Glutamatergic neuron (in vitro differentiated cells): ENCODE results near the gene KRT34. TPM values are rescaled to one million over a fixed set of nuclear protein-coding genes. Genes with fewer than 3 reads are reported as not detected.

Source experiments
- DNase-seq: peaks from one replicate; pipeline ENCODE4 v3.0.0; 2022
- H3K27ac Mint-ChIP-seq: one replicate; pipeline ENCODE4 v1.8.0; 2020; ENCODE audit warnings: mild to moderate bottlenecking, mixed read lengths, inconsistent platforms; ENCODE audit not compliant: unreplicated experiment
- H3K27me3 Mint-ChIP-seq: one replicate; pipeline ENCODE4 v1.8.0; 2020; ENCODE audit warnings: mild to moderate bottlenecking, moderate library complexity, mixed read lengths, inconsistent platforms; ENCODE audit not compliant: unreplicated experiment
- H3K36me3 Mint-ChIP-seq: one replicate; pipeline ENCODE4 v1.8.0; 2020; ENCODE audit warnings: mild to moderate bottlenecking, mixed read lengths, inconsistent platforms; ENCODE audit not compliant: unreplicated experiment
- H3K4me1 Mint-ChIP-seq: one replicate; pipeline ENCODE4 v1.8.0; 2020; ENCODE audit warnings: mild to moderate bottlenecking, low read depth, mixed read lengths, inconsistent platforms; ENCODE audit not compliant: unreplicated experiment
- H3K4me3 Mint-ChIP-seq: one replicate; pipeline ENCODE4 v1.8.0; 2020; ENCODE audit warnings: mild to moderate bottlenecking, mixed read lengths, inconsistent platforms; ENCODE audit not compliant: unreplicated experiment
- H3K9me3 Mint-ChIP-seq: one replicate; pipeline ENCODE4 v1.8.0; 2020; ENCODE audit warnings: mild to moderate bottlenecking, moderate library complexity, mixed read lengths, inconsistent platforms; ENCODE audit not compliant: unreplicated experiment
- CTCF ChIP-seq: fragments of 200-600 bp; sonication (generic); IDR thresholded peaks from one replicate; pipeline ENCODE4 v1.5.0; 2021; ENCODE audit not compliant: partially characterized antibody, unreplicated experiment
- total RNA-seq: library from RNA; stranded (reverse); fragmentation: NEBNext Ultra II Directional; extraction: Animal tissue kit (Norgen Biotek cat#: 25700); gene quantifications from one replicate; pipeline ENCODE4 v1.2.1, GENCODE V29; 2021; ENCODE audit not compliant: unreplicated experiment

The KRT34 gene
- total RNA-seq, 1 donor from 2014 or later, result not detected

DNA sequence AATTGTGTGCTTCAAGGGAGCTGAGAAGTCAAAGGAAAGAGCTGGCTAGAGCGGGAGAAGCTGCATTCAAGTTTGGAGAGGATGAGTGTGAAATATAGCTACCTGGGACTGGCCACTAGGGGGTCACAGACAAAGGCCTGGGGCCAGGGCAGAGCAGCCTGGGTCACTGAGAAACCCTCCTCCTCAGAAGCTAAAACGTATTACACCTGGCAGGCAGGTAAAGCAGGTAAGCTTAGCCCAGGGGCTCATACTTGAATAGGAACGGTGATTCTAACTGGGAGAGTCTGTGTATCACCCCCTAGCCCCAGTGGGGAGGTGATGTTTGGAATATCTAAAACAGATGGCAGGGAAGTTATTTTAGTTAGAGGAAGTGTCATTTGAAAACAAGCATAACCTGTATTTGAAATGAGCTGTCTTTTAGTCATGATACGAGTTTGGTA is 35.5 kb upstream of the KRT34 start:
- no peak overlapping the region for H3K27ac Mint-ChIP-seq
- TF ChIP-seq CTCF, result peak; percentile 17
- H3K36me3 Mint-ChIP-seq, result no peaks in the 10 kb centered on the region
- peaks cover 2% of the 10 kb centered on the region for H3K27me3 Mint-ChIP-seq
- H3K4me3 Mint-ChIP-seq, result no peak overlapping the region
- H3K4me1 Mint-ChIP-seq, result peaks cover 4% of the 10 kb centered on the region
- DNase-seq, result no peak
- H3K9me3 Mint-ChIP-seq, result no peaks in the 10 kb centered on the region

- Mint-ChIP-seq H3K27me3 (peaks cover 2% of the 10 kb centered on the region), H3K27ac (no peak overlapping the region), H3K4me3 (no peak overlapping the region), H3K36me3 (no peaks in the 10 kb centered on the region), H3K9me3 (no peaks in the 10 kb centered on the region), H3K4me1 (peaks cover 4% of the 10 kb centered on the region)
- no peak for TF ChIP-seq CTCF
- no peak for DNase-seq
These were observed 35.0 kb upstream of the KRT34 start for GRCh38 chr17:41417127-41417526.

- DNase-seq, result no peak
- Mint-ChIP-seq H3K27ac (no peak overlapping the region), H3K9me3 (no peaks in the 10 kb centered on the region), H3K27me3 (peaks cover 2% of the 10 kb centered on the region), H3K4me1 (peaks cover 4% of the 10 kb centered on the region), H3K36me3 (no peaks in the 10 kb centered on the region), H3K4me3 (no peak overlapping the region)
- no peak for TF ChIP-seq CTCF
These were observed 34.4 kb upstream of the KRT34 start for GRCh38 chr17:41416479-41416878.

DNA sequence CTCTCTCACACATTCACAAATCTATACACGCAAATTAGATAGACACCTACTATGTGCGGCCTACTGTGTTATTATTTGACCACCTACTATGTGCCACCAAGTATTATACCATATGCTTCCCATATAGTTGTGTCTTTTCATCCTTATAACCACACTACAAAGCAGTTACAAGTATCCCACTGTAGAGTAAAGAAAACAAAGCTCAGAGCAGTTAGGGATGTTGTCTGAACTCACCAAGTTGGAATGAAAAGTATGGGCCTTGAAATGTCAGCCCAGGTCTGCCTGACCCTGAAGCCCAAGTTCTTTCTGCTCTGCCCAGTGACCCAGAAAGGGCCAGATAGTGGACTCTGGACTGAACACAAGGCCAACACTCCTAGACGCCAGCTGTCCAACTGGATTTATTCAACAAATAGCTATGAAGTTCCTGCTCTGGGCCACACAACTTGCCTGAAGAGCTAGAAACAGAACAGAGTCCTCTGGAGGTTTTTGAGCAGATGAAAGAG is 33.8 kb upstream of the KRT34 start:
- Mint-ChIP-seq H3K4me3 (no peak overlapping the region), H3K27me3 (peaks cover 2% of the 10 kb centered on the region), H3K4me1 (peaks cover 4% of the 10 kb centered on the region), H3K36me3 (no peaks in the 10 kb centered on the region), H3K9me3 (no peaks in the 10 kb centered on the region), H3K27ac (no peak overlapping the region)
- no peak for DNase-seq
- no peak for TF ChIP-seq CTCF

GRCh38 chr17:41415411-41415810 is 33.3 kb upstream of the KRT34 start:
- Mint-ChIP-seq H3K27ac (no peak overlapping the region), H3K27me3 (peaks cover 2% of the 10 kb centered on the region), H3K9me3 (no peaks in the 10 kb centered on the region), H3K4me3 (no peak overlapping the region), H3K36me3 (no peaks in the 10 kb centered on the region), H3K4me1 (peaks cover 4% of the 10 kb centered on the region)
- TF ChIP-seq CTCF, result no peak
- no peak for DNase-seq
